Testis (tissue), 3 donors: ENCODE measurements around the gene RFXANK. TPM values are rescaled to one million over a fixed set of nuclear protein-coding genes. Genes with fewer than 3 reads are reported as not detected.

Experiments
- DNase-seq: peaks from one replicate; pipeline ENCODE4 v3.0.0-alpha.2; 2019
- H3K27ac ChIP-seq, 2 donors: fragments of 200-600 bp; sonication (generic); one replicate each; pipeline ENCODE4 v1.5.1; 2019
- H3K27me3 ChIP-seq: fragments of 200-600 bp; sonication (generic); one replicate; pipeline ENCODE4 v1.5.1; 2019
- H3K36me3 ChIP-seq: fragments of 200-600 bp; sonication (generic); one replicate; pipeline ENCODE4 v1.5.1; 2017; ENCODE audit warnings: low read depth; ENCODE audit errors: missing control alignments
- H3K4me1 ChIP-seq: fragments of 200-600 bp; sonication (generic); one replicate; pipeline ENCODE4 v1.5.1; 2019
- H3K4me3 ChIP-seq, 2 donors: fragments of 200-600 bp; sonication (generic); one replicate each; pipeline ENCODE4 v1.5.1; 2017 to 2019
- H3K9me3 ChIP-seq: fragments of 200-600 bp; sonication (generic); one replicate; pipeline ENCODE4 v1.5.1; 2017
- POLR2A ChIP-seq: fragments of 450-650 bp; IDR thresholded peaks from one replicate; pipeline ENCODE4 v1.6.1; 2017; ENCODE audit warnings: antibody characterized with exemption, mild to moderate bottlenecking, moderate library complexity
- WGBS, 2 donors: methylation state at CpG; one replicate each; pipeline ENCODE4 v1.1.5; 2018; 5-methylcytosine and 5-hydroxymethylcytosine counted together
- intact Hi-C: fragments of 100-400 bp; cut with DNase I; formaldehyde crosslinking; loops from one replicate; pipeline ENCODE4 v1.15.1; 2023; ENCODE audit warnings: low total_unique reads
- polyA plus RNA-seq: library from polyadenylated mRNA; stranded (reverse); fragments of 350-450 nt; fragmentation: Illumina TruSeq; extraction: RNeasy Lipid Tissue Mini Kit (QIAGEN cat#74804); gene quantifications from one replicate; pipeline ENCODE4 v1.2.3, GENCODE V29; 2014; ENCODE audit warnings: low read depth, low replicate concordance; ENCODE audit not compliant: insufficient read depth
- small RNA-seq, 2 donors: library from RNA; depleted of rRNA; stranded (forward); fragments of <200 nt; gene quantifications; one replicate each; pipeline ENCODE3, GENCODE V24; 2016
- total RNA-seq, 2 donors: library from RNA; depleted of rRNA; stranded (reverse); fragments of >200 nt; gene quantifications; one replicate each; pipeline ENCODE4 v1.2.3, GENCODE V29; 2016
- TF ChIP-seq, protein P1 (sequence below), 3 experiments: fragments of 450-650 bp in 2 of 3; fragments of 200-600 bp in 1 of 3; sonication (generic) in 1 of 3; IDR thresholded peaks; one replicate each; pipeline ENCODE4 v1.5.1; 2016 to 2019; ENCODE audit warnings: antibody characterized with exemption in 3 of 3, mild to moderate bottlenecking in 2 of 3, moderate library complexity in 1 of 3

RFXANK gene
- total and polyA plus RNA-seq, 3 donors from 2014 or later = 35.1 to 40.4 (median 35.7) TPM

DNA sequence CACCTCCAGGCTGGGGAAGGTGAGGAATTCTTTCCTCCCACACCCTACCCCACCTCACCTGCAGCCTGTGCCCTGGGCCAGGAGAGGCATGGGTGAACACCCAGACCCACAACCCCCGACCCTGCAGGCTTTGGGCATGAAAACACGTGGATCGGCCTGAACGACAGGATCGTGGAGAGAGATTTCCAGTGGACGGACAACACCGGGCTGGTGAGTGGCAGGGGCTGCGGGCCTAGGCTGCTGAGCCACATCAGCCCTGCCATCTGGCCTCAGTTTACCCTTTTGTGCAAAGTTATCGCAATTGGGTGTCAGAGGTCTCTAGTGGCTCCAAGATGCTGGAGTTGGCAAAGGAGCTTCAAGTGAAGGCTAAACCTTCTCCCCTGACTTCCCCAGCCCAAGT lies 48.4 kb downstream of the RFXANK start:
- no peak overlapping the region for H3K4me3 ChIP-seq
- 85 to 92% methylated on average over 9 of the region's 9 CpGs for WGBS, 2 donors
- H3K27ac ChIP-seq = no peak overlapping the region
- H3K27me3 ChIP-seq = no peaks in the 10 kb centered on the region
- TF ChIP-seq, protein P1, sequence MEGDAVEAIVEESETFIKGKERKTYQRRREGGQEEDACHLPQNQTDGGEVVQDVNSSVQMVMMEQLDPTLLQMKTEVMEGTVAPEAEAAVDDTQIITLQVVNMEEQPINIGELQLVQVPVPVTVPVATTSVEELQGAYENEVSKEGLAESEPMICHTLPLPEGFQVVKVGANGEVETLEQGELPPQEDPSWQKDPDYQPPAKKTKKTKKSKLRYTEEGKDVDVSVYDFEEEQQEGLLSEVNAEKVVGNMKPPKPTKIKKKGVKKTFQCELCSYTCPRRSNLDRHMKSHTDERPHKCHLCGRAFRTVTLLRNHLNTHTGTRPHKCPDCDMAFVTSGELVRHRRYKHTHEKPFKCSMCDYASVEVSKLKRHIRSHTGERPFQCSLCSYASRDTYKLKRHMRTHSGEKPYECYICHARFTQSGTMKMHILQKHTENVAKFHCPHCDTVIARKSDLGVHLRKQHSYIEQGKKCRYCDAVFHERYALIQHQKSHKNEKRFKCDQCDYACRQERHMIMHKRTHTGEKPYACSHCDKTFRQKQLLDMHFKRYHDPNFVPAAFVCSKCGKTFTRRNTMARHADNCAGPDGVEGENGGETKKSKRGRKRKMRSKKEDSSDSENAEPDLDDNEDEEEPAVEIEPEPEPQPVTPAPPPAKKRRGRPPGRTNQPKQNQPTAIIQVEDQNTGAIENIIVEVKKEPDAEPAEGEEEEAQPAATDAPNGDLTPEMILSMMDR (IDR thresholded peaks at IDR 0.05) = no peak
- no peak for TF ChIP-seq POLR2A
- no peaks in the 10 kb centered on the region for H3K9me3 ChIP-seq
- H3K36me3 ChIP-seq = no peaks in the 10 kb centered on the region
- H3K4me1 ChIP-seq = no peaks in the 10 kb centered on the region
- DNase-seq = no peak
- intact Hi-C loops = no loop called here

DNA sequence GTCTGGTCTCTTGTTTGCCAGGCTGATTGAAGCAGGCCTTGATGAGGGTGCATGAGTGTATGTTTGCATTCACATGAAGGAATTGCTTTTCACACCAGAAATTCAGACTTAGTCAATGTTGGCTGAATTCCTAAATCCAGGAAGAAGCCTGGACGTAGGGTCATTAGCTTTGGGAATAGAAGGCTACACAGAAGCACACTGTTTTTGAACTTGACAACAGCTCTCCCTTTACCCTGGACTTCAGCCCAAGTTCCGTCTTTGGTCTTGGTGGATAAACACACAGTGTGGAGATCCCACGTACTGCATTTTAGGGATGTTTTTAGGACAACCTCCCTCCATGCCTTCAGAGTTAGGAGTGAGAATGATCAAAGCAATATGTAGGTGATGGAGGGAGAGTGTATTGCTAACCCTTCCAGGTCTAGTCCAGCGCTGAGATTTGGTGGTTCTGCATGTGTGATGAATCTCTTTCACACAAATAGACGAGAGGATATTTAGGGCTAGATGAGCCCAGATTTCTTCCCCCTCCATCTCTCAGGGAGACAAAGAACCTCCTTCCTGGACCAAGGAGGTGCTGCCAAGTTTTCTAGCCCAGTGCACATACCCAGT lies 58.2 kb downstream of the RFXANK start:
- H3K36me3 ChIP-seq = no peaks in the 10 kb centered on the region
- no peaks in the 10 kb centered on the region for H3K4me1 ChIP-seq
- H3K27me3 ChIP-seq = no peaks in the 10 kb centered on the region
- no peak for DNase-seq
- H3K27ac ChIP-seq = no peak overlapping the region
- WGBS, 2 donors = 55 to 67% methylated on average over 5 of the region's 5 CpGs
- no peak overlapping the region for H3K4me3 ChIP-seq
- H3K9me3 ChIP-seq = no peaks in the 10 kb centered on the region
- intact Hi-C loops = no loop called here
- no peak for TF ChIP-seq POLR2A
- TF ChIP-seq, protein P1 (IDR thresholded peaks at IDR 0.05) = no peak

Small RNA genes lying within 50 kb of the gene (small RNA-seq; reads per million reads assigned to genes)
- gene RNU6-1028P = 0 reads per million in 2 donors

Other genes with a start within 250 kb of the RFXANK start
- 100 to 1,000 TPM; 176 to 254 TPM for gene SUGP2, start 158.7 kb upstream of the RFXANK start, total RNA-seq
- 331 TPM for gene SUGP2, start 158.7 kb upstream of the RFXANK start, polyA plus RNA-seq
- gene ARMC6, start 158.7 kb upstream of the RFXANK start, total RNA-seq = 10 to 100 TPM; 53.2 to 57.0 TPM
- gene ARMC6, start 158.7 kb upstream of the RFXANK start, polyA plus RNA-seq = 62.0 TPM
- gene SLC25A42, start 128.3 kb upstream of the RFXANK start, total RNA-seq = 10 to 100 TPM; 14.3 to 14.7 TPM
- 14.0 TPM for gene SLC25A42, start 128.3 kb upstream of the RFXANK start, polyA plus RNA-seq
- gene TMEM161A, start 53.8 kb upstream of the RFXANK start, total RNA-seq = 10 to 100 TPM; 17.4 to 18.7 TPM
- gene TMEM161A, start 53.8 kb upstream of the RFXANK start, polyA plus RNA-seq = 13.2 TPM
- gene MEF2B, start 22.0 kb upstream of the RFXANK start, total RNA-seq = 1 to 10 TPM; 3.0 to 5.7 TPM
- 3.1 TPM for gene MEF2B, start 22.0 kb upstream of the RFXANK start, polyA plus RNA-seq
- 10 to 100 TPM; 17.7 to 25.7 TPM for gene BORCS8, start 106 bp upstream of the RFXANK start, total RNA-seq
- gene BORCS8, start 106 bp upstream of the RFXANK start, polyA plus RNA-seq = 36.6 TPM
- 1 to 10 TPM; 7.0 to 9.6 TPM for gene NR2C2AP, start 11.2 kb downstream of the RFXANK start, total RNA-seq
- 9.4 TPM for gene NR2C2AP, start 11.2 kb downstream of the RFXANK start, polyA plus RNA-seq
- gene NCAN, start 19.7 kb downstream of the RFXANK start, total RNA-seq = 1 to 10 TPM; 3.3 to 3.7 TPM
- 2.3 TPM for gene NCAN, start 19.7 kb downstream of the RFXANK start, polyA plus RNA-seq
- gene TM6SF2, start 81.0 kb downstream of the RFXANK start, total RNA-seq = 1 to 10 TPM in 1 of 2 donors, under 1 TPM in 1; 0.93 to 1.2 TPM
- gene TM6SF2, start 81.0 kb downstream of the RFXANK start, polyA plus RNA-seq = 0.96 TPM
- 10 to 100 TPM; 87.4 to 98.8 TPM for gene SUGP1, start 128.3 kb downstream of the RFXANK start, total RNA-seq
- gene SUGP1, start 128.3 kb downstream of the RFXANK start, polyA plus RNA-seq = 89.8 TPM
- 100 to 1,000 TPM; 143 to 151 TPM for gene MAU2, start 128.6 kb downstream of the RFXANK start, total RNA-seq
- 77.2 TPM for gene MAU2, start 128.6 kb downstream of the RFXANK start, polyA plus RNA-seq
- gene GATAD2A, start 213.4 kb downstream of the RFXANK start, total RNA-seq = 100 to 1,000 TPM; 163 to 197 TPM
- 109 TPM for gene GATAD2A, start 213.4 kb downstream of the RFXANK start, polyA plus RNA-seq